HUES64 (cell line): Measurements from ENCODE around the gene HLA-F.
A peak's percentile ranks its signal among the peaks of the same experiment; 100 is the strongest.

Source experiments
- H3K27ac ChIP-seq: 2 replicates; pipeline ENCODE4 v1.7.0; 2013; ENCODE audit warnings: low read depth, low read length, inconsistent platforms
- H3K27me3 ChIP-seq: 2 replicates; pipeline ENCODE4 v1.6.1; 2013; ENCODE audit warnings: mild to moderate bottlenecking, low read length; ENCODE audit not compliant: insufficient read depth
- H3K36me3 ChIP-seq: 2 replicates; pipeline ENCODE4 v1.6.1; 2013; ENCODE audit warnings: mild to moderate bottlenecking, low read length; ENCODE audit not compliant: insufficient read depth
- H3K4me1 ChIP-seq: 2 replicates; pipeline ENCODE4 v1.6.1; 2013; ENCODE audit warnings: mild to moderate bottlenecking, low read length, moderate library complexity; ENCODE audit not compliant: insufficient read depth
- H3K4me3 ChIP-seq: 2 replicates; pipeline ENCODE4 v1.5.1; 2013; ENCODE audit warnings: mild to moderate bottlenecking, low read length, moderate library complexity
- H3K9ac ChIP-seq: 2 replicates; pipeline ENCODE4 v1.6.1; 2013; ENCODE audit warnings: mild to moderate bottlenecking, low read depth, low read length
- H3K9me3 ChIP-seq: 2 replicates; pipeline ENCODE4 v1.6.1; 2013; ENCODE audit warnings: low read depth, low read length; ENCODE audit not compliant: insufficient read depth
- WGBS: fragments of 150-250, 120-280 bp; methylation state at CpG from one replicate; pipeline ENCODE4 v1.1.7; 2013; ENCODE audit warnings: missing lambda C conversion rate; 5-methylcytosine and 5-hydroxymethylcytosine counted together

The HLA-F gene

GRCh38 chr6:29696147-29697125, 26.8 kb upstream of the HLA-F start:
- H3K27me3 ChIP-seq: no peaks in the 10 kb centered on the region
- H3K36me3 ChIP-seq: no peaks in the 10 kb centered on the region
- no peaks in the 10 kb centered on the region for H3K9me3 ChIP-seq
- WGBS: 70% methylated on average over 10 of the region's 10 CpGs
- peaks cover 5% of the 10 kb centered on the region; the same call in 1 of the 2 replicates for H3K4me1 ChIP-seq
- H3K27ac ChIP-seq: no peak overlapping the region
- H3K9ac ChIP-seq: no peak overlapping the region
- H3K4me3 ChIP-seq: no peak overlapping the region

GRCh38 chr6:29702519-29703103, 20.6 kb upstream of the HLA-F start:
- no peak overlapping the region for H3K4me3 ChIP-seq
- WGBS: 10% methylated on average over 17 of the region's 17 CpGs

GRCh38 chr6:29705389-29706231, 17.6 kb upstream of the HLA-F start:
- no peaks in the 10 kb centered on the region for H3K9me3 ChIP-seq
- no peak overlapping the region for H3K4me3 ChIP-seq
- H3K4me1 ChIP-seq: peaks cover 4% of the 10 kb centered on the region; the same call in 1 of the 2 replicates
- WGBS: 48% methylated on average over 10 of the region's 10 CpGs
- H3K9ac ChIP-seq: no peak overlapping the region
- H3K27ac ChIP-seq: no peak overlapping the region
- H3K27me3 ChIP-seq: peaks cover 9% of the 10 kb centered on the region; the same call in 1 of the 2 replicates
- H3K36me3 ChIP-seq: no peaks in the 10 kb centered on the region

More at GRCh38 chr6:29702519-29703103, 20.6 kb upstream of the HLA-F start:
- Histone ChIP-seq H3K9ac (no peak overlapping the region), H3K9me3 (no peaks in the 10 kb centered on the region), H3K4me1 (peaks cover 4% of the 10 kb centered on the region; the same call in 1 of the 2 replicates), H3K27ac (no peak overlapping the region), H3K27me3 (peaks cover 6% of the 10 kb centered on the region; the same call in 1 of the 2 replicates), H3K36me3 (no peaks in the 10 kb centered on the region)

GRCh38 chr6:29708432-29709179, 14.6 kb upstream of the HLA-F start:
- H3K36me3 ChIP-seq: no peaks in the 10 kb centered on the region
- no peaks in the 10 kb centered on the region for H3K4me1 ChIP-seq
- no peak overlapping the region for H3K4me3 ChIP-seq
- H3K9ac ChIP-seq: no peak overlapping the region
- H3K9me3 ChIP-seq: no peaks in the 10 kb centered on the region
- 87% methylated on average over 9 of the region's 11 CpGs for WGBS
- H3K27ac ChIP-seq: no peak overlapping the region
- peaks cover 3% of the 10 kb centered on the region; the same call in 1 of the 2 replicates for H3K27me3 ChIP-seq

GRCh38 chr6:29709188-29709587, 14.0 kb upstream of the HLA-F start:
- H3K36me3 ChIP-seq: no peaks in the 10 kb centered on the region
- H3K9ac ChIP-seq: no peak overlapping the region
- H3K9me3 ChIP-seq: no peaks in the 10 kb centered on the region
- peaks cover 3% of the 10 kb centered on the region for H3K27me3 ChIP-seq
- H3K4me3 ChIP-seq: no peak overlapping the region
- no peak overlapping the region for H3K27ac ChIP-seq
- 82% methylated on average over 4 of the region's 4 CpGs for WGBS
- no peaks in the 10 kb centered on the region for H3K4me1 ChIP-seq

GRCh38 chr6:29710281-29710941, 12.8 kb upstream of the HLA-F start:
- no peaks in the 10 kb centered on the region for H3K36me3 ChIP-seq
- H3K4me1 ChIP-seq: no peaks in the 10 kb centered on the region
- H3K4me3 ChIP-seq: no peak overlapping the region
- 90% methylated on average over 7 of the region's 8 CpGs for WGBS
- no peak overlapping the region for H3K9ac ChIP-seq
- H3K27ac ChIP-seq: no peak overlapping the region
- H3K27me3 ChIP-seq: peaks cover 7% of the 10 kb centered on the region
- no peaks in the 10 kb centered on the region for H3K9me3 ChIP-seq

- no peaks in the 10 kb centered on the region for H3K9me3 ChIP-seq
- no peak overlapping the region for H3K4me3 ChIP-seq
- no peaks in the 10 kb centered on the region for H3K4me1 ChIP-seq
- H3K27me3 ChIP-seq: peaks cover 46% of the 10 kb centered on the region
- no peak overlapping the region for H3K9ac ChIP-seq
- 22% methylated on average over 1 of the region's 2 CpGs for WGBS
- no peaks in the 10 kb centered on the region for H3K36me3 ChIP-seq
- H3K27ac ChIP-seq: no peak overlapping the region
Measured at GRCh38 chr6:29720863-29721262, 2.4 kb upstream of the HLA-F start.

- H3K9ac ChIP-seq: no peak overlapping the region
- H3K27me3 ChIP-seq: peaks cover 57% of the 10 kb centered on the region
- H3K9me3 ChIP-seq: no peaks in the 10 kb centered on the region
- H3K27ac ChIP-seq: no peak overlapping the region
- H3K4me3 ChIP-seq: peak overlapping the region; percentile 65
- 4% methylated on average over 76 of the region's 76 CpGs for WGBS
- no peaks in the 10 kb centered on the region for H3K36me3 ChIP-seq
- no peaks in the 10 kb centered on the region for H3K4me1 ChIP-seq
Measured at GRCh38 chr6:29723666-29724588, 693 bp downstream of the HLA-F start.

- Histone ChIP-seq H3K27ac (no peak overlapping the region), H3K27me3 (peaks cover 62% of the 10 kb centered on the region), H3K4me1 (no peaks in the 10 kb centered on the region), H3K36me3 (no peaks in the 10 kb centered on the region), H3K9ac (no peak overlapping the region), H3K9me3 (no peaks in the 10 kb centered on the region), H3K4me3 (no peak overlapping the region)
- 85% methylated on average over 11 of the region's 11 CpGs for WGBS
Measured at GRCh38 chr6:29724937-29725869, 2.0 kb downstream of the HLA-F start.
